Measurements from ENCODE around the gene PIGC.

The PIGC gene

DNA sequence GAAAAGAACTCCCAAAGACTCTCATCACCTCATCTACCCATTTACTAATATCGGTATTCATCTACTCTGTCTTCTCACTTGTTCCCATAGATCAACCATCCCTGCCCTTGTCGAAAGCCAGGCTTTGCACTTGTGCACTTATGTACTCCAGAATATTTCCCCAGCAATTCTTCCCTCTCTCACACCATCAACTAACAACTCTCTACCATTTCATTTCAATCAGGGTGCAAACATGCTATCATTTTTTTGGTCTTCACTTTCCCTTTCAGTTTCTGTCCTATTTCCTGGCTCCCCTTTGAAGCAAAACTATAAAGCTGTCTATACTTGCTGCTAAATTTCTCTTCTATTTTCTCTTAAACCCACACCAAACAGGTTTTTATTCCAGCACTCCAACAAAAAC is 16.7 kb downstream of the PIGC start:
- no peak for DNase-seq

DNA sequence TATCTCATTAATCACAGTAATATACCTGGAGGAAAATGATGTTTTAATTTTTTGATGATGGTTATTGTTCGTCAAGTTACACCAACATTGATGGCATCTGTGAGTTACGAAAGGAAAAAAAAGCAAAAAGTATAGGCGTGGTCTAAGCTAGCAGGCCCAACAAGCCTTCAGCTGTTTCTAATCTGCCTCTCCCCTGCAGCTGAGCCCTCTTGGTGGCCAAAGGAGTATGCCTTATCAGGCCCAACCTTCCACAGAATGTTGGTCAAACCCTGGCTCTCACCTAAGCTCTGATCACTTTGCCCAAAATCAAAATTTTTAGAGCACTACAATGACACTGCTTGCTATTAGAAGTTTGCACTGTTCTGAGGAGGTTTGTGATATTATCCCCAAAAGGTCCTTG is 18.5 kb downstream of the PIGC start:
- DNase-seq, result no peak

DNA sequence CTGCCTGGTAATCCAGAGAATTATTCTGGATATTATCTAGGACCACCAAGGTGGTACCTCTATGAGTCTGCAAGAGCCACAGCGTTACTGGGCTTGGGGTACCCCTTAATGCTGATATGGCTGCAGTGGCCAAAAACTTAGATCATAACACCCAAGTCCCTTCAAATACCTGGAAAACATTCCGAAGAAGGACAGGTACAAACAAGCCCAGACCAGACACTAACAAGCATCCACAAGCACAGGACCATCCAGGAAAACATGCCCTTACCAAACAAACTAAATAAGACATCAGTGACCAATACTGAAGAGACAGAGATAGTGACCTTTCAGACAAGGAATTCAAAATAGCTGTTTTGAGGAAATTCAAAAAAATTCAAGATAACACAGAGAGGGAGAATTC is 20.5 kb downstream of the PIGC start:
- DNase-seq, result no peak

DNA sequence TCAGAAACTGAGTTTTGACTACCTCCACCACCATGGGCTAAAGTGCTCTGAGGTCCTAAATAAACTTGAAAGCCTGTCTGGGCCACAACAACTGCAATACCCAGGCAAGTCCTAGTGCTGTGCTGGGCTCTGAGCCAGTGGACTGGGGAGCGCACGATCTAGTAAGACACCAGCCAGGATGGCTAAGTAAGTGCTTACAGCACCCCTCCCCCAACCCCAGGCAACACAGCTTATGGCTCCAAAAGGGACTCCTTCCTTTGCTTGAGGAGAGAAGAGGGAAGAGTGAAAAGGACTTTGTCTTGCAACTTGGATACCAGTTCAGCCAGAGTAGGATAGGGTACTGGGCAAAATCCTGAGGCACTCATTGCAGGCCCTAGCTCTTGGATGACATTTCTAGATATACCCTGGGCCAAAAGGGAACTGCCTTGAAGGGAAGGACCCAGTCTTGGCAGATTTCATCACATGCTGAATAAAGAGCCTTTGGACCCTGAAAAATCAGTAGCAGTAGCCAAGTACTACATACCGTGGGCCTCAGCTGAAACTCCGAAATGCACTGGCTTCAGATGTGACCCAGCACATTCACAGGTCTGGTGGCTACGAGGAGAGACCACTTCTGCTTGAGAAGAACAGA is 21.8 kb downstream of the PIGC start:
- DNase-seq, result no peak

DNA sequence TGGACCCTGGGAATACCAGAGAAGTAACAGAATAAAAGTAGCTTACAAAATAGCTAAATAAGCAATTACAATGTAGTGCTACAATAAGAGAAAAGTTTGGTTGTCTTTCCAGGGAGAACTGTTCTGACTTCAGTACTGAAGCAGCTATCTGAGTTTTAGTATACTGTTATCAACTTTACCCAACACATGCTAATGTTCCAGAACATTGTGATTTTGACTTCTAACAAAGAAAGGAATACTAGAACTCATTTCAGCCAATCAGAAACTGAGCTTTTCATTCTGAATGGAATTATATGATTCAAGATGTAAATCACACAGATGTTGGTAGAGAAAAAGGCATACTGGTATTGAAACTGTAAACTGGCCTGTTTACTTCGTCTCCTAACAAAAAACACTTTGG is 23.5 kb downstream of the PIGC start, which contains the start of gene C1orf105:
Gene C1orf105, plus strand, starts transcription at position 301 of the 400 bp plus-strand sequence. CDS start 201 bp downstream, outside the sequence.
- no peak for DNase-seq

DNA sequence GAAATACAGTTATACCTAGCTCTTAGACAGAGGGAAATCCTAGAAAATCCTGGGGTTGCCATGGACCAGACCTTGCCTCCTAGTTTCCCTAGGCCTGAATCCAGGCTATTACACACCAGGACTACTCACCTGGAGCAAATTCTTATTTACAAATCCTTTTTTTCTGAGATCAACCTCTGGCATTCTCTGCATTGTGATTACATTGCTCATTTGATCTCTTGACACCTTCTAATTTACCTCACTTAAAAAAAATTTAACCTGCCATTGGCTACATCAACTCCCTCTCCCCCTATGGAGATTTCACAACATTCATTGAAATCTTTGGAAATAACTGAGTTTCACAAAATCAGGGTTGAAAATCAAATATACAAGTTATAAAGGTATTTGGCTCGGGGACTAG is 26.3 kb downstream of the PIGC start:
- DNase-seq, result no peak

DNA sequence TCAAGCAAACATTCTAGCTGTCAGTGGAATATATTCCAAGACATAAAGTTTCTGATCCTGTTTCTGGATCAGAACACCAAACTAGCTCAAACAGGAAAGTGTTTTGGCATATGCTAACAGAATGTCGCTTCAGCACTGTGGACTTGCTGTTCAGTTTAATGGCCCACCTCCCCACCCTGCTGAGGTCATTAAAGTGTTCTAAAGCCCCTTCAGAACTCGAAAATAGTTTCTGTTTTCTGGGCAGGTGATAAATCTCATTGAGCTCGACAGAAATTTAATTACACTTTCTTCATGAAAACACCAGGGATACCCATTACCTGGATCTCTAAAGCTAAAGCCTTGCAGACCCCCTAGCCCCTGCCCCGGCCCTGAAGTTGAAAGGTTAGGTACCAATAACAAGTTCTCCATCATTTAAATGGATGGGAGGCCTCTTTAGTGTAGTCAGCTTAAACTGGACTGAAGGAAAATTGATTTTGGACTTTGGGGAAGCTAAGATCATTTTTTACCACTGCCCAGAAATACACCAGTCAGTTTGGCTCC is 27.3 kb downstream of the PIGC start:
- DNase-seq, result no peak

DNA sequence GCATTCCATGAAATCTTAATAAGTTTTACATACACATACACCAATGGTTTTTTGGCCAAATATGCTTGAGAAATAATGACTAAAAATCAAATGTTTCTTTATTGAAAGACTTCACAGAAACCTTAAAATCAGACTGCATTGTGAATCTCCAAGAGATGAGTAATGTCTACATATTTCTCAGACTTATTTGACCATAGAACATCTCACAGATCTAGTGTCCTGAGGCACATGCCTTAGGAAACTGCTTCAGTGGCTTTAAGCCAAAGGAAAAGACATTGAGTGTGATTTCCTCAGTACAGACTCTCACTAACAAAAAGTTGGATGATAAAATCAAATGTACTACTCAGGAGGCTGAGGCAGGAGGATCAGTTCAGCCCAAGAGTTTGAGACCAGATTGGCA is 29.5 kb downstream of the PIGC start:
- no peak for DNase-seq

DNA sequence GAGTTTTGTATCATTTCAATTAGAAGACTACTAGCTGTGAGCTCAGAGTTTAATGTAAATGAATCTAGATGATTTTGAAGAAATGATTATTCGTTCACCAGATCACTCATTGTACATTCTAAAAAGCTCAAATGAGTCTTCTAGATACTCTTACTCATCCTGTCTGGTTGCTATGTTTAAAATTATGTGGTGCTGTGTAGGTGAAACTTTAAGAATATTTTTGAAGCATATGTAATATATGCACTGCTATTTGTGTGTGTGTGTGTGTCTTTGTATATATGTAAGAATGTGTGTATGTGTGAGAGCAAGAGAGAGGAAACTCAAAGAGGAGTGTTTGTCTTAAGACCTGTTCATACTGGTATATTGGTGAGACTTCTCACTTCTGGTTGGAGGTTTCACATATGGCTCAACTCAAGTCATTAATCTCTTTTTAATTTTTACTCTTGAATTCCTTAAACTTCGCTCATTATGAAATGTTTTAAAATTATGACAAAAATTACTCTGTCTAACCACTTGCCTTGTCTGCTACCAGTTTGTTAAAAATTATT is 32.0 kb downstream of the PIGC start:
- no peak for DNase-seq

DNA sequence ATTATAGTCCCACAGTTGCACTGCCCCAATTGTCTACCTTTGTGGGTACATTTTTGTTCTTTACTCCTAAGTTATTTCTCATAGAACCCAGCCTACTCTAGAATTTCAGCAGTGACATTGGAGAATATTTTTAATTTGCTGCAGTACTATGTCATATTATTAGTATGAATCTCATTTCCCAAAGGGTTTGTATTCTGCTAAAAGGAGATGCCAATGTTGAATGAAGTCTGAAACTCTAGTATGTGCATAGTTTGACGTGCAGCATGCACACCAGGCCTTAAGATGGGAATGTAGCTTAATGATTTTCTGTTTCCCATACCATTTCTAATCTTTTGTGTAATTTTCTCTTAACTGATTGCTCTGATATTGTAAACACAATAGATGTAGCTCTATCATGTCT is 33.8 kb downstream of the PIGC start:
- DNase-seq, result no peak

DNA sequence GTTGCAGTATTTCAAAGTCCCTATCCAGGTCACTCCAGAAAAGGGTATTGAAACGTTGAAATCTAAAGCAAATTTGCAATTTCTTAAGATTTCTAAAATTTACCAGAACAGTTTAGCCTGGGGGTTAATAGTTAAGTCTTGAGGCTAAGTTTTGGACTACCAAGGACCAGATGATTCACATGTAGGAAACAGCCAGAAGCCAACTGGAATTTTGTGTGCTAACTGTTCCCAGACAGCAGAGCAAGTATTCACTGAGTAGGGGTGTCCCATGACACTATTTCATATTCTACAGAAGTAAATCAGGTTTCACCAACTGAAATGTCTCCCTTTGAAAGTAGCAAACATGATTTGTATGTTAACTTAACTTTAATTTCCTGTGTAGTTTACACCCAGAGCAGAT is 34.9 kb downstream of the PIGC start:
- DNase-seq, result no peak

DNA sequence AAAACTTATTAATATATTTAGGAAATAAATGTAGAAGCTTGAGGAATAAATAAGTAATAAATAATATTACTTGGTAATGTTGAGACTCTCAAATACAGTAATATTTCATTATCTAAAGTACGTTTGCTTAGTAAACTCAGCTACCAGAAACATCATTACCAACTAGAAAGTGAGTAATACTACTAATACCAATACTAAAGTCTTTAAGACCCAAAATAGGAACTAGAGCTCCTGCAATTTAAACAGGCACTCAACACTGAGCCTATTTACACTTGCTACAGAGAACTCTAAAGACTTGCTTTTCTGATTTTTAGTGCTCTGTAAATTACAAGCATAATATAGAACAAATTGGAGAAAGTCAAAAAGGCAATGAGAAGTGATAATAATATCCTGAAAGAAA is 36.9 kb downstream of the PIGC start:
- DNase-seq, result no peak

DNA sequence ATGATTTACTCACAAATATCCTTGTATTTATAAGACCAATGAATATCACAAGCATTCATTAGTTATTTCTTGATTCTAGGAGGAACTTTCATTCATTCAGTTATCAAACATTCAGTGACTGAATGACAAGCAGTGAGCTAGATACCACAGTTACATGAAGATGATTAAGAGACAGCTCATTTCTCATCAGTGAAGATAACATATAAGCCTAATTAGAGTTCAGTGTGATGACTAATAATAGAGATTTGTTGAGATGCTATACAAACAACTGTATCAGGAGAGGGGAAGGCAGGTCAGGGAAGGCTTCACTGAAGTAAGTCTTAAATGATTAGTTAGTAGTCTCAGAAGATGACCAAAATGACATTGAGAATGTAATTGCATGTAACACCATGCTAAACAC is 38.0 kb downstream of the PIGC start:
- DNase-seq, result no peak

DNA sequence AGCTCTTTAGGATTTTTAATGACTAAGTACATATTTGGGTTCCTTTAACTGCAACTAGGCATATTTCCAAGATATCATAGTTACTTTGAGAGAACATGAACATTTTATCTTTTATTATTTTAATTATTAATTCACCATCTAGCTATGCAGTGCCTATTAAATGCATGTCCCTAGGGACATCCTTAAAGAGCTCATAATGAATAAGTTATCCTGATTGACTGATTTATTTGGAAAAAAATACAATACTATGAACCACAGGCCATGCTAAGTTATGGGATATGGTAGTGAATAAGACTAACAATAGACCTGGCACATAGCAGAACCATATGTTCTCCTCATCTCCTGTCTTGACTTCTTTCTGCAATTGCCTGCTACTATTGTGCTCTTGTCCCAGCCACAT is 39.7 kb downstream of the PIGC start:
- no peak for DNase-seq

DNA sequence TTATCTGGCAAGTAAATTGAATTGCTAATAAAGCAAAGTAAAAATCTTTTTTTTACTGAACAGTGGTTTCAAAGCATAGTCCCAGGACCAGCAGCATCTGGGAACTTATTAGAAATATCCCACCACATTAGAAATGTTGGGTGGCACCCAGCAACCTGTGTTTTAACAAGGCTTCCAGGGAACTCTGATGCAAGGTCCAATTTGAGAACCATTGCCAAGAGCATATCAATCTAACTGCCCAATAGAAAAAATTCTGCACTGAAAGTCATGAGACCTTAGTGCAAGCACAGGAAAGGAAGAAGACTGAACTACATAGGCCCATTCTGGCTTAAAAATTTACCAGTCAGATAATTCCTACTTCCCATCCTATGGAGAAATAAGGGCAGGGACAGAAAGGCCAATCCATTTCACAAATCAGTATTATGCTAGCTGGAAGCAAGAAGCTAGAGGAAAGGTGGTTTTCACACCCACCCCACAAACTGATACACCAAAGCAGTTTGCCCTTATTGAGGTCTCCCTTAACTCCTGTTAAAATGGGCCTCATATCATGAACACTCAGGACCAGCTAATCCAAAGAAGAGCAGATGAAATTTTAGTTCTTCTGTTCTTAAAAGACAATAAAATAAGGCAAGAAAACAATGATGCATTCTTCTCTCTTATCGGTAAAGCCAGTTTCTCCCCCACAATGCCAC is 40.8 kb downstream of the PIGC start:
- no peak for DNase-seq

DNA sequence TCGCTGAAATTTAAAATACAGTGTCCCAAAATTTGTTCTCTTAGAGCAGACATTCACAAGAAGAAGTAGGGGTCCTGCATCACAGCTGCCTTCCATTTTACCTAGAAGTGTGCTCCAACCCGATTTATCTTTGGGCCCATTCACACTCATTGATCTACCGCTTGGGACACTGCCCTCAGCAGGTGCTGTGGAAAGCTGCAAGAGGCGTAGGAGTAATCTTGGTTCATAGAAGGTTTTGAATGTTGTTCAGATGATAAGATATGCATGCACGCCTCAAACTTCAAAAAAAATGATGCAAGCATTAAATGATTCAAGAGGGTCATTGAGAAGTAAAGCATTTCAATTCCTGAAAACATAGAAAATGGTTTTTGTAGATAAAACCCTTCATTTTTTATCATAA is 42.0 kb downstream of the PIGC start:
- no peak for DNase-seq

DNA sequence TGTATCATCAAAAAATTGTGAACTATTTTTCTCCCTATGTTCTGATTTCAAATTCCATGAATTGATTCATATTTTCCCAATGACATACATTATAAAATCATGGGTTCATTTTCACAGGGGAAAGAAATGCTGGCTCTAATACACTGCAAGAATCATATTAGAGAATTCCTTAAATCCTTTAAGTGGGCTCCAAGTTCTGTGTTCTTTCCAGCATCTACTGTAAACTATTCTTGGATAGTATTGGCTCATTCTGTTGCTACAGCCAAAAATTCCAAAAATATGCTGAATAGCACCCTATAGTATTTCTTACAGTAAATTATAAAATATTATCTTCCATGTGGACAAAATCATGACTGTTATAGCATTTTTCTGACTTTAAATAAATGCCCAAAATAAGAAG is 42.4 kb downstream of the PIGC start:
- no peak for DNase-seq

DNA sequence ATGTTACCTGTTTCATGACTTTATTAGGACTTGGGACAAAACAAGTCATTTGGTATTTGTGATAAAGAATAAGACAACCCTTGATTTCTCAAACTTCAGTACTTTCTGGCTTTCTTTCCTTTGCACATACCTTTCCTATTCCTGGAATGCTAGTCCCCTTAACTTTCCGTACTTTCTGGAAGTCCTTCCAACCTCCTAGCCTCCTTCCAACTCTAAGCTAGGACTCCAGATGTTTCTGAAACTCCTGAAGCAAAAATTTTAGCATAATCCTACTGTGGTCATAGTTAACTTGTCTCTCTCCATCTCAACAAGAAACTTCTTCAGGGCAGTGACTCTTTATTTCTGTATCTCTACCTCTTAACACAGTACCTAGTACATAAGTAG is 43.2 kb downstream of the PIGC start:
- no peak for DNase-seq

DNA sequence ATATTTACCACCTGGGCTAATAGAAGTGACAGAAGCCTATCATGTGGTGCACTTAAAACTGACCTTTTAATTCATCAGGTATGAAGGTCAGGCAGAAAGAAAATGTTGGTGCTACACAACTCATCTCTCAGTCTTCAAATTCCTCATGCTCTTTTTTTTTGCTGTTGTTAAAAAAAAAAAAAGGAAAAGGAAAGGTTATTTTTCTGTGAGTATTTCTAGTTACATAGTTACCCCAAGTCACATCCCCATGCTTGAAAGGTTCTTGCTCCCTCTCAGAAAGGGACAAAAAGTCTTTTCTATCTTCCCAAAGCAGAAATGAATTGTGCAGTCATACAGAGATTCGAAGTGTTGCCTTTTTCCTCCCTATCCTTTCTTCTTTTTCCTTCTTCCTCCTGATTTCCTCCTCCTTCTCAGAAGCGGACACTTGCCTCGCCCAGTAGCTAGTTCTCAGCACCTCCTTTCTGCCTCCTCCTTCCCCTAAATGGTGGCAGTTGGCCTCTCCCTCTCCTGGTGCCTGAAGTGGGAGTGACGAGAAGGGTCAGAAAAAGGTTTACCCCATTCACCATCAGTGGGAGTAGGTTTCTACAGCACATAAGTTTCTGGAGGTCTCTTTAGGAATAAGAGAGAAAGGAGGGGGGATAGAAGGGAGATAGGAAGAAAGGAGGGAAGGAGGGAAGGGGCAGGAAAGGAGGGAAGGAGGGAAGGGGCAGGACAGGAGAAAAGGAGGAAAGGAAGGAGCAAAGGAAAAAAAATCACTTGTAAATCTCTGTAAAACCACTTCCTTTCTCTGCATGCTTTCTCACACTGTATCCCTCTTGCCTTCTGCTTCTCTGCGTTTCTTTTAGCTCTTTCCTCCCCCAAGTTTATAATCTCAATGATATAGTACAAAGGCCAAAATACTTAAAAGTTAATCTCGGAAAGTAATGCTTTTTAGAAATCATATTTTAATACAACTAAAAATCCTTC is 43.8 kb downstream of the PIGC start:
- no peak for DNase-seq

DNA sequence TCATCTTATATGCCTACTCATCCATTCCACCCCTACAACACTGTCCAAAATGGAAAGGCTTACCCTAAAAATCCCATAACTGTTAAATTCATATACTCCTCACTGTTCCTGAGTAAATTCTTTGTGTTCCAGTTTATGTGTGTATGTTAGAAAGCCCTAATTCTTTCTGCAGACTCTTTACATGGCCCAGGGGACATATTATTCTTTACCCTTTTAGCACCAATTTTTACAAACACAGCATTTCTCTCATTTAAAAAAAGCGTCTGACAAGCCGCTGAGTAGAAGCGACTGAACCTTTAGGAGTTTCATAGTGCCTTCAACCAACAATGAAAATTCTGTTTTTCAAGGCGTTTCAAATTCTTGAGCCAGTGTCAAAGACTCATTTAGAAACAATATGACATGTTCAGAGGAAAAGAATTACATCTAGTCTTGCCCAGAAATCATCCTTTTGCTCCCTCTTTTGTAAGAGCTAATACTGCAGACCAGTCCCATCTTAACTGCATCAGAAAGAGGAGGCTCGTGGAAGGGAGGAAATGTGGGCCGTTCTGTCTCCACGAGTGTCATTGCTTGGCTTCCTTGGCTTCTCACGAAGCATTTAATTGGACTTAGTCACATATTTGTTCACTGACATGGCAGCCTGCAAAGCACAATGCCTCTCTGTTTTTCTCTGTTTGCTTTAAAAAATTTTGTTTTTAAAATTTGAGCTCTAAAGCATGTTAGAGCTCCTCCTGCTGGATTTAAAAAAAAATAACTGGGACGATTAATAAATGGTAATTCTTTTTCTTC is 44.7 kb downstream of the PIGC start:
- DNase-seq, result peak; percentile 43

DNA sequence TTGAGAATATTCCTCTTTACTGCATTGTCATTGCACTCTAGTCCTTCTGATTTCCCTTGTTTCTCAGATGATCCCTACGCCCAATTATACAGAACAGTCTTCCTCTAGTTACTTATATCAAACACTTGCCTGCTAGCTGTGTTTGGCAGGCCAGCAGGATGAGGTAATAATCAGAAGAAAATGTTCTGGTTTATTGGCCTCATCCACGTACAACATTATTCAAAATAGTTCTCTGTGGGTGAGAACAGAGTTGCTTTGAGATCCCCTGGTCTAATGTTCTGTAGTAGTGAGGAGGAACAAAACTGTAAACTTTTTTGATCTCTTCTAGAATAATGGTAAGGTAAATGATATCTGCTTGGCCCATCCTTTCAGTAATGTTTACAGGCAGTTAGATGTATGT is 45.7 kb downstream of the PIGC start:
- no peak for DNase-seq

DNA sequence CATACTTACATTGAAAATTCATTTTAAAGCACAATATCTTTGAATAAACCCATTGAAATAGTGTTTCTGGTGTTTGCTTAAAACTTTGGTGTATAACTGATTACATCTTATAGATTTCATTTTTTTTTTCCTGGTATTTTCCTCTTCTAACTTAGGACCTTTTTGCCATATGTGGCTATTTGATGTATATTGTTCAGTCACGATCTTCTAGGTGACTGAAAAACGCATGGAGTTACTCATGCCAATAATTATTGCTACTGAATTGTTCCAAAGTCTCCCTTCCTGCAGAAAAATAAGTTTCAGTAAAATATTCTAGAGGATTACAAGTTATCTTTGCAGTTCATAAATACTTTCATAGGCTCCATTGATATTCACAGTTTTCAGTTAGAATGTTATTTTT is 46.2 kb downstream of the PIGC start:
- DNase-seq, result no peak
